OCI-M2 (cell line): ENCODE measurements around the gene CHL1.

Source experiments
- DNase-seq: peaks from one replicate; lab custom pipeline; 2025; ENCODE audit not compliant: unreplicated experiment; lab: John Stamatoyannopoulos, UW

CHL1 gene

GRCh38 chr3:380801-381200 is 184.2 kb downstream of the CHL1 start:
- DNase-seq = no peak

- no peak for DNase-seq
These were observed 188.6 kb downstream of the CHL1 start for GRCh38 chr3:385151-385550.

GRCh38 chr3:394775-395174 is 198.2 kb downstream of the CHL1 start:
- no peak for DNase-seq

GRCh38 chr3:396293-396692 is 199.7 kb downstream of the CHL1 start:
- DNase-seq = no peak

GRCh38 chr3:399647-400046 is 203.1 kb downstream of the CHL1 start:
- no peak for DNase-seq

- DNase-seq = no peak
These were observed 207.3 kb downstream of the CHL1 start for GRCh38 chr3:403826-404225.

- no peak for DNase-seq
These were observed 212.4 kb downstream of the CHL1 start for GRCh38 chr3:409011-409410.

- DNase-seq = no peak
These were observed 214.7 kb downstream of the CHL1 start for GRCh38 chr3:411226-411625.

- no peak for DNase-seq
These were observed 217.5 kb downstream of the CHL1 start for GRCh38 chr3:414063-414462.

GRCh38 chr3:418239-418929 is 221.8 kb downstream of the CHL1 start:
- DNase-seq = no peak

- no peak for DNase-seq
These were observed 224.0 kb downstream of the CHL1 start for GRCh38 chr3:420584-420983.

- DNase-seq = no peak
These were observed 228.5 kb downstream of the CHL1 start for GRCh38 chr3:425079-425478.

- DNase-seq = no peak
These were observed 229.5 kb downstream of the CHL1 start for GRCh38 chr3:426072-426471.

- no peak for DNase-seq
These were observed 230.6 kb downstream of the CHL1 start for GRCh38 chr3:427128-427527.

- DNase-seq = no peak
These were observed 233.6 kb downstream of the CHL1 start for GRCh38 chr3:430186-430585.

- no peak for DNase-seq
These were observed 238.6 kb downstream of the CHL1 start for GRCh38 chr3:435161-435560.

- DNase-seq = no peak
These were observed 239.5 kb downstream of the CHL1 start for GRCh38 chr3:436053-436452.

GRCh38 chr3:440826-441225 is 244.3 kb downstream of the CHL1 start:
- no peak for DNase-seq

- no peak for DNase-seq
These were observed 249.4 kb downstream of the CHL1 start for GRCh38 chr3:445960-446359.

GRCh38 chr3:447671-448070 is 251.1 kb downstream of the CHL1 start:
- no peak for DNase-seq

GRCh38 chr3:449711-450110 is 253.1 kb downstream of the CHL1 start:
- DNase-seq = no peak

- DNase-seq = no peak
These were observed 255.7 kb downstream of the CHL1 start for GRCh38 chr3:452221-452620.

- DNase-seq = no peak
These were observed 256.5 kb downstream of the CHL1 start for GRCh38 chr3:453106-453505.
